A375 (cell line): ENCODE results near the gene TPRX1. TPM values are rescaled to one million over a fixed set of nuclear protein-coding genes. Genes with fewer than 3 reads are reported as not detected.

Source experiments
- small RNA-seq: library from RNA; depleted of rRNA; stranded (forward); fragments of <200 nt; gene quantifications from one replicate; pipeline ENCODE3, GENCODE V24; 2014
- total RNA-seq: library from RNA; depleted of rRNA; stranded (reverse); fragments of >200 nt; shearing (Covaris generic); gene quantifications from 2 replicates; pipeline ENCODE4 v1.2.3, GENCODE V29; 2014; rRNA removed

TPRX1 gene
- total RNA-seq, result not detected in 2 replicates

GRCh38 chr19:47804451-47804850 is at the start of gene TPRX1:
TPRX1 (minus strand) TSS chr19:47804551; CDS start chr19:47804539, 12 bp downstream.

GRCh38 chr19:47821460-47822020 is 17.2 kb upstream of the TPRX1 start, which contains the start of gene CRX:
CRX (plus strand) TSS chr19:47821937; CDS start chr19:47834444, 12,507 bp downstream.

DNA sequence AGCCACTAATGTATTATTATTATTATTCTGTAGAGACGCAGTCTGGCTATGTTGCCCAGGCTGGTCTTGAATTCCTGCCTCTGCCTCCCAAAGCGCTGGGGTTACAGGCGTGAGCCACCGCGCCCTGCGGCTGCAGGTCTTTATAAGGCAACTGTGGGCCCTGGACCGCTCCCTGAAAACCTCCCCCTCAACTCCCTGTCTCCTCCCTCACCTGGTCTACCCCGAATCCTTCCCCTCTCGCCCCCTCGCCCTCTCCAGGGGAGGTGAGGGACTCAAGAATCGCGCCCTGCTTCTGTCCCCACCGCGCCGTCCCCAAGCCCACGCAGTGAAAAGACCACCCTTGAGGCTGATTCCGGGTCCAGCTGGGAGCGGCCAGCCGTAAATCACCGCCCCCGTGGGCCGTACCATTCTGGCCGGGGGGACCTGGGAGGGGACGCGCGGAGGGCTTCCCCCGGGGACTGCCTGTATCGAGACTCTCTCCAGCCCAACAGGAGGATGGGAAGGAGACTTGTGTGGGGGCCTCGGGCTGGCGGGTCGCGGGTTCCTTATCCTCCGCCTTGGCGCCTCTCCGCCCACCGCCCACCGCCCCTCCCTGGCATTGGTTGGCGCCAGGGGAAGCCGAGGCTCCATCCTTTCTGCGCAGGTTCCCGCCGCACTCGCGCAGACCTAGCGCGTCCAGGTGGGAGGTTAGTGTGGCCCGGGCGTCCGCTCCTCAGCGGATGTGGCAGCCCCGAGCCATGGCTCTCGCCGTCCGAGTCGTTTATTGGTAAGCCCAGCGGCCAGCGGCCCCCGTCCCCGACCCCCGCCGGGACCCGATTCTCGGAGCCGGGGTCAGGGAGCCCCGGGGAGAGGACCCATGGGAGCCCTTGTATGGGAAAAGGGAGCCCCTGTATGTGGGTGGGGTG is 26.1 kb downstream of the TPRX1 start, which contains the start of gene SELENOW:
Gene SELENOW (plus strand): TSS at position 655 of the 905 bp plus-strand sequence. CDS start 83 bp downstream, at position 738.

Small RNA genes lying within 50 kb of the gene (small RNA-seq; reads per million reads assigned to genes)
- gene AC008745.1 (not detected), gene SNORD23 (not detected)

Other genes with a start within 250 kb of the TPRX1 start
- not detected in 2 replicates for gene ZNF541, start 231.4 kb downstream of the TPRX1 start, total RNA-seq
- 1.2 and 3.8 TPM in 2 replicates for gene BICRA, start 195.4 kb downstream of the TPRX1 start, total RNA-seq
- 22.9 and 33.2 TPM in 2 replicates for gene EHD2, start 91.1 kb downstream of the TPRX1 start, total RNA-seq
- 189 and 244 TPM in 2 replicates for gene NOP53, start 59.0 kb downstream of the TPRX1 start, total RNA-seq
- 264 and 283 TPM in 2 replicates for gene SELENOW, start 25.8 kb downstream of the TPRX1 start, total RNA-seq
- gene CRX, start 17.4 kb upstream of the TPRX1 start, total RNA-seq, result not detected in 2 replicates
- not detected in 2 replicates for gene TPRX2, start 54.7 kb upstream of the TPRX1 start, total RNA-seq
- not detected in 2 replicates for gene SULT2A1, start 81.8 kb upstream of the TPRX1 start, total RNA-seq
- gene BSPH1, start 187.6 kb upstream of the TPRX1 start, total RNA-seq, result not detected in 2 replicates
- gene ELSPBP1, start 190.1 kb upstream of the TPRX1 start, total RNA-seq, result not detected in 2 replicates
- not detected in 2 replicates for gene CABP5, start 239.5 kb upstream of the TPRX1 start, total RNA-seq